ENCODE data around the gene REXO5.

DNA sequence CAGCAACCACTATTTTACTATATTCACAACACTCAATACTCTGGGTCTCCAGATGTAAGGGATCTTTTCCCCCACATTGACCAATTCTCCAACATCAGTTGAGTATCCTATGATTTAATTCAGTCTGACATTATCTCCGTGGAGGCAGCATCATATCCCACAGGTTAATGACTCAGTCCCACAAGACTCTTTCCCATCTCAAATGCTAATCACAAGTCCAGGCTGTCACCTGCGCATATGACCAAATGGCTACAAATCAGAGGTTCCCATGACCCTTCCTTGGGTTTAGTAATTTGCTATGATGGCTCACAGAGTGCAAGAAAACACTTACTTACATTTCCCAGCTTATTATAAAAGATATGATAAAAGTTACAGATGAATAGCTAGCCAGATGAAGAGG, 23.9 kb upstream of the REXO5 start:
- TF ChIP-seq, protein P1, sequence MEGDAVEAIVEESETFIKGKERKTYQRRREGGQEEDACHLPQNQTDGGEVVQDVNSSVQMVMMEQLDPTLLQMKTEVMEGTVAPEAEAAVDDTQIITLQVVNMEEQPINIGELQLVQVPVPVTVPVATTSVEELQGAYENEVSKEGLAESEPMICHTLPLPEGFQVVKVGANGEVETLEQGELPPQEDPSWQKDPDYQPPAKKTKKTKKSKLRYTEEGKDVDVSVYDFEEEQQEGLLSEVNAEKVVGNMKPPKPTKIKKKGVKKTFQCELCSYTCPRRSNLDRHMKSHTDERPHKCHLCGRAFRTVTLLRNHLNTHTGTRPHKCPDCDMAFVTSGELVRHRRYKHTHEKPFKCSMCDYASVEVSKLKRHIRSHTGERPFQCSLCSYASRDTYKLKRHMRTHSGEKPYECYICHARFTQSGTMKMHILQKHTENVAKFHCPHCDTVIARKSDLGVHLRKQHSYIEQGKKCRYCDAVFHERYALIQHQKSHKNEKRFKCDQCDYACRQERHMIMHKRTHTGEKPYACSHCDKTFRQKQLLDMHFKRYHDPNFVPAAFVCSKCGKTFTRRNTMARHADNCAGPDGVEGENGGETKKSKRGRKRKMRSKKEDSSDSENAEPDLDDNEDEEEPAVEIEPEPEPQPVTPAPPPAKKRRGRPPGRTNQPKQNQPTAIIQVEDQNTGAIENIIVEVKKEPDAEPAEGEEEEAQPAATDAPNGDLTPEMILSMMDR (IDR thresholded peaks at IDR 0.05; ENCODE audit: low read depth, low read length, poor library complexity, severe bottlenecking): no peak
- TF ChIP-seq EZH2phosphoT487 (IDR thresholded peaks at IDR 0.05; ENCODE audit: borderline replicate concordance, low read length): no peak
